ENCODE data around the gene OAS3.

The OAS3 gene

GRCh38 chr12:113000433-113000832 lies 62.2 kb downstream of the OAS3 start:
- TF ChIP-seq POLR2AphosphoS5 (IDR thresholded peaks at IDR 0.05; ENCODE audit: low read depth) (no peak), SPI1 (IDR thresholded peaks at IDR 0.05; ENCODE audit: borderline replicate concordance, low read depth) (no peak), CTCF (IDR thresholded peaks at IDR 0.05; ENCODE audit: insufficient read depth, low read length) (no peak), REST (IDR thresholded peaks at IDR 0.05; ENCODE audit: insufficient replicate concordance, low read depth) (no peak), GABPA (IDR thresholded peaks at IDR 0.05; ENCODE audit: low read depth) (no peak)
- no peak overlapping the region for H3K27ac ChIP-seq (replicated peaks)
- no peak for DNase-seq (ENCODE audit: low read depth in 1 of 2, low spot score in 1 of 2)
- H3K27me3 ChIP-seq (ENCODE audit: insufficient read depth, poor library complexity, severe bottlenecking) = no peaks in the 10 kb centered on the region
- H3K4me3 ChIP-seq (replicated peaks; ENCODE audit: insufficient read depth, low read length) = no peak overlapping the region

GRCh38 chr12:113002155-113002554 lies 63.9 kb downstream of the OAS3 start:
- TF ChIP-seq CTCF (IDR thresholded peaks at IDR 0.05; ENCODE audit: insufficient read depth, low read length) (no peak), SPI1 (IDR thresholded peaks at IDR 0.05; ENCODE audit: borderline replicate concordance, low read depth) (no peak), REST (IDR thresholded peaks at IDR 0.05; ENCODE audit: insufficient replicate concordance, low read depth) (no peak), GABPA (IDR thresholded peaks at IDR 0.05; ENCODE audit: low read depth) (no peak), POLR2AphosphoS5 (IDR thresholded peaks at IDR 0.05; ENCODE audit: low read depth) (no peak)
- DNase-seq (ENCODE audit: low read depth in 1 of 2, low spot score in 1 of 2) = no peak
- Histone ChIP-seq H3K27ac (replicated peaks) (no peak overlapping the region), H3K27me3 (ENCODE audit: insufficient read depth, poor library complexity, severe bottlenecking) (no peaks in the 10 kb centered on the region), H3K4me3 (replicated peaks; ENCODE audit: insufficient read depth, low read length) (no peak overlapping the region)

- no peak for TF ChIP-seq REST (IDR thresholded peaks at IDR 0.05; ENCODE audit: insufficient replicate concordance, low read depth)
- no peak for TF ChIP-seq SPI1 (IDR thresholded peaks at IDR 0.05; ENCODE audit: borderline replicate concordance, low read depth)
- TF ChIP-seq CTCF (IDR thresholded peaks at IDR 0.05; ENCODE audit: insufficient read depth, low read length) = no peak
- TF ChIP-seq GABPA (IDR thresholded peaks at IDR 0.05; ENCODE audit: low read depth) = no peak
- no peak for TF ChIP-seq POLR2AphosphoS5 (IDR thresholded peaks at IDR 0.05; ENCODE audit: low read depth)
- Histone ChIP-seq H3K27ac (replicated peaks) (no peak overlapping the region), H3K27me3 (ENCODE audit: insufficient read depth, poor library complexity, severe bottlenecking) (no peaks in the 10 kb centered on the region), H3K4me3 (replicated peaks; ENCODE audit: insufficient read depth, low read length) (no peak overlapping the region)
- DNase-seq (ENCODE audit: low read depth in 1 of 2, low spot score in 1 of 2) = no peak
These were observed 64.4 kb downstream of the OAS3 start for GRCh38 chr12:113002676-113003075.

Measured in HL-60 (cell line).